GM19099 (cell line): ENCODE results near the gene GRIK4.

Source experiments
- POLR2A ChIP-seq: IDR thresholded peaks from 3 replicates; pipeline ENCODE4 v1.6.1; 2011; ENCODE audit warnings: low read depth; ENCODE audit not compliant: insufficient read length; ENCODE audit errors: extremely low read depth

Gene GRIK4

GRCh38 chr11:120707663-120708062 lies 196.1 kb downstream of the GRIK4 start:
- TF ChIP-seq POLR2A: no peak

GRCh38 chr11:120708511-120709183 lies 197.1 kb downstream of the GRIK4 start:
- no peak for TF ChIP-seq POLR2A

GRCh38 chr11:120709808-120710207 lies 198.3 kb downstream of the GRIK4 start:
- TF ChIP-seq POLR2A: no peak

GRCh38 chr11:120710354-120711131 lies 199.0 kb downstream of the GRIK4 start:
- TF ChIP-seq POLR2A: no peak

- no peak for TF ChIP-seq POLR2A
Measured at GRCh38 chr11:120712014-120712413, 200.5 kb downstream of the GRIK4 start.

GRCh38 chr11:120712881-120713280 lies 201.3 kb downstream of the GRIK4 start:
- TF ChIP-seq POLR2A: no peak

GRCh38 chr11:120713296-120713695 lies 201.7 kb downstream of the GRIK4 start:
- TF ChIP-seq POLR2A: no peak

GRCh38 chr11:120714438-120714837 lies 202.9 kb downstream of the GRIK4 start:
- no peak for TF ChIP-seq POLR2A

GRCh38 chr11:120715239-120715638 lies 203.7 kb downstream of the GRIK4 start:
- no peak for TF ChIP-seq POLR2A

GRCh38 chr11:120717042-120717441 lies 205.5 kb downstream of the GRIK4 start:
- TF ChIP-seq POLR2A: no peak

- TF ChIP-seq POLR2A: no peak
Measured at GRCh38 chr11:120717623-120718022, 206.1 kb downstream of the GRIK4 start.

GRCh38 chr11:120718171-120718570 lies 206.6 kb downstream of the GRIK4 start:
- no peak for TF ChIP-seq POLR2A

GRCh38 chr11:120719348-120719747 lies 207.8 kb downstream of the GRIK4 start:
- TF ChIP-seq POLR2A: no peak

GRCh38 chr11:120720760-120721159 lies 209.2 kb downstream of the GRIK4 start:
- TF ChIP-seq POLR2A: no peak

GRCh38 chr11:120722524-120722923 lies 211.0 kb downstream of the GRIK4 start:
- TF ChIP-seq POLR2A: no peak

- TF ChIP-seq POLR2A: no peak
Measured at GRCh38 chr11:120723751-120724150, 212.2 kb downstream of the GRIK4 start.
